Naive thymus-derived CD8-positive, alpha-beta T cell (primary cell): Measurements from ENCODE around the gene ASPDH. TPM values are rescaled to one million over a fixed set of nuclear protein-coding genes. Genes with fewer than 3 reads are reported as not detected.
"Not testable (repeated sequence)": the region's sequence is repeated elsewhere in the genome, so short reads cannot be mapped to it uniquely, and the experiment has no call there.

Source experiments
- ATAC-seq, 2 donors: fragments of 150-1000 bp; cut with Tn5 transposase in 1 of 2; sonication (Bioruptor Pico), chemical (Tn5 transposase) in 1 of 2; 1 replicate in 1 of 2; 2 replicates in 1 of 2; pipeline ENCODE4 v1.10.0; 2021; ENCODE audit warnings: mild to moderate bottlenecking in 2 of 2, moderate library complexity in 2 of 2
- POLR2A ChIA-PET: fragments of 350-600 bp; sonication (Branson Sonifier 250); formaldehyde crosslinking; loops from one replicate; lab custom pipeline; 2021; ENCODE audit warnings: antibody characterized with exemption; lab: Charles Lee
- DNase-seq, 10 donors: peaks; one replicate each; pipeline versions ENCODE4 v3.0.0 to v3.0.0-alpha.2; 2020 to 2022
- H3K27ac Mint-ChIP-seq, 10 donors: one replicate each; pipeline ENCODE4 v1.8.0; 2020 to 2022; ENCODE audit warnings: mild to moderate bottlenecking in 10 of 10, mixed read lengths in 10 of 10, moderate library complexity in 4 of 10, inconsistent platforms in 1 of 10
- H3K27me3 Mint-ChIP-seq, 5 donors: one replicate each; pipeline ENCODE4 v1.8.0; 2021 to 2022; ENCODE audit warnings: mixed read lengths in 5 of 5
- H3K36me3 Mint-ChIP-seq, 3 donors: one replicate each; pipeline ENCODE4 v1.8.0; 2020 to 2022; ENCODE audit warnings: mixed read lengths in 3 of 3, mild to moderate bottlenecking in 2 of 3, inconsistent platforms in 1 of 3
- H3K4me1 Mint-ChIP-seq, 4 donors: one replicate each; pipeline ENCODE4 v1.8.0; 2021 to 2022; ENCODE audit warnings: mixed read lengths in 4 of 4
- H3K4me3 Mint-ChIP-seq, 10 donors: one replicate each; pipeline ENCODE4 v1.8.0; 2020 to 2022; ENCODE audit warnings: mild to moderate bottlenecking in 10 of 10, mixed read lengths in 10 of 10, moderate library complexity in 6 of 10, inconsistent platforms in 1 of 10
- H3K9me3 Mint-ChIP-seq, 9 donors: one replicate each; pipeline ENCODE4 v1.8.0; 2020 to 2022; ENCODE audit warnings: mixed read lengths in 9 of 9, mild to moderate bottlenecking in 3 of 9, inconsistent platforms in 1 of 9, moderate library complexity in 1 of 9
- polyA plus RNA-seq, 3 donors: library from polyadenylated mRNA; unstranded; fragments of 300-500 nt; fragmentation: Illumina TruSeq; gene quantifications; one replicate each; pipeline ENCODE4 v1.2.3, GENCODE V29; 2021
- total RNA-seq, 8 experiments: library from RNA in 2 of 8; stranded (reverse) in 2 of 8; gene quantifications; one replicate each; pipeline ENCODE4 v1.2.3 and lab custom pipeline; 2021 to 2026

Gene ASPDH
- total and polyA plus RNA-seq, 5 experiments from 2014 or later = 1.4 TPM; not detected in 4

- Mint-ChIP-seq H3K9me3 (no peaks in the 10 kb centered on the region), H3K36me3 (peaks cover 0 to 29% (median 0%) of the 10 kb centered on the region in 3 donors)
- POLR2A ChIA-PET = no interaction called here
These were observed 35.8 kb downstream of the ASPDH start for GRCh38 chr19:50477751-50478515.

GRCh38 chr19:50476907-50477238, 36.8 kb downstream of the ASPDH start:
- no peak for ATAC-seq

More at GRCh38 chr19:50477751-50478515, 35.8 kb downstream of the ASPDH start:
- ATAC-seq = no peak
- no peak for DNase-seq
- H3K27me3 Mint-ChIP-seq = peaks cover 0 to 2% (median 0%) of the 10 kb centered on the region in 5 donors
- H3K4me3 Mint-ChIP-seq = peak overlapping the region; percentile 92 to 100 (median 96)
- H3K4me1 Mint-ChIP-seq = peaks cover 22 to 38% (median 29%) of the 10 kb centered on the region in 4 donors
- H3K27ac Mint-ChIP-seq = peak overlapping the region; percentile 59 to 99 (median 98)

DNA sequence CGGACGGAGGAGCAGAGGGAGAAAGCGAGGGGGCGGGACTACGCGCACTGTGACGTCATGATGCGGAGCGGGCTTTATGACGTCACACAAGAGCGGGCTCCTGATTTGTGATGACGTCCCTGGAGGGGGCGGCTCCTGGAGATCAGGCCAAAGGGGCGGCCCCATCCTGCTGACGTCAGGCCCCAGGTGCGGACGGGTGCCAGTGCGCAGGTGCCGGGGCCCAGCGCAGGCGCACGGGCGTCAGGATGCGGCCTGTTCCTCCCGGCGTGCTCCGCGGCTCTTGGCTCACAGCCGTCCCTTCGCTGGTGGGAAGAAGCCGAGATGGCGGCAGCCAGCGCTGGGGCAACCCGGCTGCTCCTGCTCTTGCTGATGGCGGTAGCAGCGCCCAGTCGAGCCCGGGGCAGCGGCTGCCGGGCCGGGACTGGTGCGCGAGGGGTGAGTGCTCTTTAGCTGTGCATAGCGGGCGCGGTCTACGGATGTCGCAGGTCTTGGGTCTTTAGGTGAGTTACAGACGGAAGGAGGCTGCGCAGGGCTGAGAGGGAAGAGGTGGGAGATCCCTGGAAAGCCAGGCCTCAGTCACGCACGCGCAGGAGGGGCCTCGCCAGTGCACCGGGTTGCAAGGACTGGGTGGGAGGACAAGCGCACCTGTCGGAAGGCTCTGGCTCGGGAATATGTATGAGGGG, 37.3 kb downstream of the ASPDH start, which contains the start of the genes EMC10 and GARIN5A:
Gene EMC10 (plus strand): TSS at position 284 of the 683 bp plus-strand sequence. CDS start 38 bp downstream, at position 322.
Gene GARIN5A (minus strand): TSS at position 625 of the 683 bp plus-strand sequence. CDS start 460 bp downstream, at position 165.
- DNase-seq (peak; percentile 86 to 98 (median 94)), ATAC-seq (peak; percentile 92 to 94)
- Mint-ChIP-seq H3K27ac (peak within 1 kb of the TSS; percentile 92 to 99 (median 98)), H3K27me3 (peaks cover 0 to 2% (median 0%) of the 10 kb centered on the region in 5 donors), H3K9me3 (no peaks in the 10 kb centered on the region), H3K4me3 (peak within 1 kb of the TSS; percentile 92 to 100 (median 96)), H3K36me3 (peaks cover 0 to 19% (median 0%) of the 10 kb centered on the region in 3 donors), H3K4me1 (peaks cover 22 to 38% (median 29%) of the 10 kb centered on the region in 4 donors)
- POLR2A ChIA-PET = interaction anchor here (0.5 to 2.3 kb wide), 4 partner anchors 9 to 119 kb away, joined by 3 to 9 read pairs (median 4); partner anchors contain the start of gene JOSD2

More at GRCh38 chr19:50476907-50477238, 36.8 kb downstream of the ASPDH start:
- no peaks in the 10 kb centered on the region for H3K9me3 Mint-ChIP-seq
- POLR2A ChIA-PET = interaction anchor here (0.5 to 2.3 kb wide), 5 partner anchors 8 to 119 kb away, joined by 3 to 9 read pairs (median 4); partner anchors contain the start of gene JOSD2
- peak overlapping the region; percentile 92 to 100 (median 96) for H3K4me3 Mint-ChIP-seq
- H3K4me1 Mint-ChIP-seq = peaks cover 22 to 38% (median 29%) of the 10 kb centered on the region in 4 donors
- H3K36me3 Mint-ChIP-seq = peaks cover 0 to 21% (median 0%) of the 10 kb centered on the region in 3 donors
- H3K27me3 Mint-ChIP-seq = peaks cover 0 to 2% (median 0%) of the 10 kb centered on the region in 5 donors
- peak overlapping the region; percentile 92 to 99 (median 98) for H3K27ac Mint-ChIP-seq
- no peak for DNase-seq

GRCh38 chr19:50475736-50476223, 37.9 kb downstream of the ASPDH start:
- Mint-ChIP-seq H3K36me3 (peaks cover 0 to 13% (median 0%) of the 10 kb centered on the region in 3 donors), H3K27me3 (peaks cover 0 to 2% (median 0%) of the 10 kb centered on the region in 5 donors), H3K9me3 (no peaks in the 10 kb centered on the region), H3K4me3 (peak overlapping the region; percentile 92 to 100 (median 96)), H3K27ac (peak overlapping the region; percentile 92 to 99 (median 98)), H3K4me1 (peaks cover 22 to 34% (median 26%) of the 10 kb centered on the region in 4 donors)
- POLR2A ChIA-PET = interaction anchor here (1.3 to 2.3 kb wide), 2 partner anchors 10 to 35 kb away, joined by 4 to 9 read pairs; partner anchors contain the start of gene JOSD2
- DNase-seq = peak in 1 of 10 donors; percentile 14
- peak in 1 of 2 donors; percentile 41 for ATAC-seq

DNA sequence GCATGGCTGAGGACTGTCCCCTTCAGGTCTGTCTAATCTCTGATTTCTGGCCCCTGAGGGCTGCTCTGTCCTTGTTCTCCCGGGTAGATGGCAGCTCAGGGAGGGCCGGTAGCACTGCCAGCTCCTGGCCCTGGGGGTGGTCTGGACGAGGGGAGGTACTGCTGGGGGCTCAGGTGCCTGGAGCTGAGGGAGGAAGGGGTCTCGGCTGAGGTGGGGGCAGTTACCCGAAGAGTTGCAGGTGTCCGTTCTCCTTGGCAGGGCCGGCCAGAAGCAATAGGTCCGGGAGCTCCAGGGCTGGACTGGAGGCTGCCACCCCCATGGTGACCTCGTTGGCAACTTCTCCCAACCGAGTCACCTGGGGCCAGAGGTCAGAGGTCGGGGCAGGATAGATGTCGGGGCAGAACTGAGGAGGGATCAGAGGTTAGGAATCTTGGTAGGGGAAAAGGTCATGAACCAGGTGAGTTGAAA, 38.6 kb downstream of the ASPDH start:
- DNase-seq = no peak
- Mint-ChIP-seq H3K27ac (peak overlapping the region; percentile 56 to 99 (median 92)), H3K9me3 (no peaks in the 10 kb centered on the region), H3K4me3 (peak overlapping the region; percentile 45 to 100 (median 82)), H3K27me3 (peaks cover 0 to 2% (median 0%) of the 10 kb centered on the region in 5 donors), H3K4me1 (peaks cover 22 to 34% (median 26%) of the 10 kb centered on the region in 4 donors), H3K36me3 (peaks cover 0 to 12% (median 0%) of the 10 kb centered on the region in 3 donors)
- no peak for ATAC-seq
- POLR2A ChIA-PET = interaction anchor here (0.6 to 2.3 kb wide), 2 partner anchors 36 to 133 kb away, joined by 7 to 9 read pairs; partner anchors contain the start of gene JOSD2

DNA sequence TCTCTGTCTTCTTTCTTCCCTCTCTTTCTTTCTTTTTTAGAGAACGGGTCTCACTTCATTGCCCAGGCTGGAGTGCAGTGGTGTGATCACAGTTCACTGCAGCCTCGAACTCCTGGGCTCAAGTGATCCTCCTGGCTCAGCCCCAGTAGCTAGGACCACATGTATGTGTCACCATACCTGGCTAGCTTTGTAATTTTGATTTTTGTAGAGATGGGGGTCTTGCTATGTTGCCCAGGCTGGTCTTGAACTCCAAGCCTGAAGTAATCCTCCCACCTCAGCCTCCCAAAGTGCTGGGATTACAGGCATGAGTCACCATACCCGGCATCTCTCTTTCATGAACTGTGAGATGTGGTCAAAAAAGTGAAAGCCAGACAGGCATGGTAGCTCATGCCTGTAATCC, 40.4 kb downstream of the ASPDH start:
- H3K4me3 Mint-ChIP-seq, ATAC-seq, H3K36me3 Mint-ChIP-seq, POLR2A ChIA-PET, DNase-seq, H3K9me3 Mint-ChIP-seq: not testable (repeated sequence)
- Mint-ChIP-seq H3K27ac (peak overlapping the region in 2 of 10 donors; percentile 0 to 63), H3K27me3 (peaks cover 0 to 12% (median 4%) of the 10 kb centered on the region in 5 donors), H3K4me1 (peaks cover 18 to 26% (median 19%) of the 10 kb centered on the region in 4 donors)

GRCh38 chr19:50468818-50469217, 44.9 kb downstream of the ASPDH start:
- Mint-ChIP-seq H3K9me3 (no peaks in the 10 kb centered on the region), H3K27me3 (peaks cover 0 to 27% (median 6%) of the 10 kb centered on the region in 5 donors), H3K27ac (peak overlapping the region in 1 of 10 donors; percentile 8)

GRCh38 chr19:50467566-50467965, 46.1 kb downstream of the ASPDH start:
- Mint-ChIP-seq H3K27me3 (peaks cover 2 to 35% (median 12%) of the 10 kb centered on the region in 5 donors), H3K27ac (peak overlapping the region in 1 of 10 donors; percentile 55), H3K36me3 (no peaks in the 10 kb centered on the region), H3K9me3 (no peaks in the 10 kb centered on the region), H3K4me3 (no peak overlapping the region), H3K4me1 (no peaks in the 10 kb centered on the region)
- POLR2A ChIA-PET = no interaction called here
- ATAC-seq = no peak
- DNase-seq = no peak

More at GRCh38 chr19:50468818-50469217, 44.9 kb downstream of the ASPDH start:
- Mint-ChIP-seq H3K36me3 (no peaks in the 10 kb centered on the region), H3K4me1 (no peaks in the 10 kb centered on the region), H3K4me3 (no peak overlapping the region)
- ATAC-seq (no peak), DNase-seq (no peak)
- POLR2A ChIA-PET = no interaction called here

DNA sequence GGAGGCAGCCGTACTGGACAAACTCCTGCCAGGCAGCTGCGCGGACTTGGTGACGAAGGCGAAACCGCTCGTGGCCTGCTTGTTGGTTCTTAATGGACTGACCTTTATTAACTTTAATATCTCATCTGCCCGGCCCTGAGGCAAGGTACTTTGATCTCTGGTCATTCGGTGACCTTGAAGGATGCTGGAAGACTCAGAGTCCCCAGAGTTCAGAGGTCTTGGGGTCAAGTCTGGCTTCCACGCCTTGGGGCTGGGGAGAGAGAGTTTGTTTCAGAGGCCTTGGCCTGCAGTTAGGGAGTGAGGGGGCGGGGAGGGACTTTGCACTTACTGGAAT, 47.0 kb downstream of the ASPDH start:
- ATAC-seq = no peak
- no peak overlapping the region for H3K27ac Mint-ChIP-seq
- POLR2A ChIA-PET = no interaction called here

DNA sequence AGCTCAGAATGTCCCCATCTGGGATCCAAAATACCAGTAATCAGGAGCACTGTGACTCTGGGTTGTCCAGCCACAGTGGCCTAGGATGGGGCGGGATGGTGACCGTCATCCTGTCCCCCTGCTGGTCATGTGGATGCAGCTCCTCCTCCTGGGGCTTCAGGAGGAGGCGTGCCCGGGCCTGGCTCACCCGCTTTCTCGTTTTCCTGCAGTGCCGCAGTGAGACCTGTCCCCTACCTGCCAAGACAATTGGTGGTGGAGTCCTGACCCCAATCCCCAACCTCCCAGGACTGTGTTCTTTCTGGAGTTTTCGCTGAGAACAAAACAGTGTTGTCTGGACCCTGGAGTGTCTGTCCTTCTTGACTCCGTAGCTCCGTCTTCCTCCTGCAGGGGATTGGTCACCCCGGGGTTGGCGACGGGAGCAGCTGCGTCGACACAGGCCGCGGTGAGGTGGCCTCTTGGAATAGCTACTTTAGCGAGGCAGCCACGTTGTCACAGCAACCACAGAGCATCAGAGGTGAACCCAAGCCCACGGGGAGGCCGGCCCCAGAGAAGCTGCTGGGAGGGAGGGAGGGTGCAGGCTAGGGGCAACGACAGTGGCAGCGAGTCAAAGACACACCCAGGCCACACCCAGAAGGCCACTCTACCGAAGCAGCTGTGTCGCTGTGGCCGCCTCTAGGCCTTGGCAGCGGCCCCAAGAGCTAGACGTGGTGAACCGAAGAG, 47.6 kb downstream of the ASPDH start:
- H3K4me3 Mint-ChIP-seq = no peak overlapping the region
- no peak overlapping the region for H3K27ac Mint-ChIP-seq
- DNase-seq (no peak), ATAC-seq (no peak)
- peaks cover 0 to 5% (median 3%) of the 10 kb centered on the region in 4 donors for H3K4me1 Mint-ChIP-seq
- peaks cover 5 to 41% (median 15%) of the 10 kb centered on the region in 5 donors for H3K27me3 Mint-ChIP-seq
- H3K36me3 Mint-ChIP-seq = peaks cover 0 to 2% (median 0%) of the 10 kb centered on the region in 3 donors
- POLR2A ChIA-PET = no interaction called here
- H3K9me3 Mint-ChIP-seq = no peaks in the 10 kb centered on the region

More for the DNA sequence above, 47.0 kb downstream of the ASPDH start:
- H3K4me1 Mint-ChIP-seq = no peaks in the 10 kb centered on the region
- no peak for DNase-seq
- peaks cover 2 to 41% (median 15%) of the 10 kb centered on the region in 5 donors for H3K27me3 Mint-ChIP-seq
- no peaks in the 10 kb centered on the region for H3K9me3 Mint-ChIP-seq
- no peak overlapping the region for H3K4me3 Mint-ChIP-seq
- no peaks in the 10 kb centered on the region for H3K36me3 Mint-ChIP-seq

DNA sequence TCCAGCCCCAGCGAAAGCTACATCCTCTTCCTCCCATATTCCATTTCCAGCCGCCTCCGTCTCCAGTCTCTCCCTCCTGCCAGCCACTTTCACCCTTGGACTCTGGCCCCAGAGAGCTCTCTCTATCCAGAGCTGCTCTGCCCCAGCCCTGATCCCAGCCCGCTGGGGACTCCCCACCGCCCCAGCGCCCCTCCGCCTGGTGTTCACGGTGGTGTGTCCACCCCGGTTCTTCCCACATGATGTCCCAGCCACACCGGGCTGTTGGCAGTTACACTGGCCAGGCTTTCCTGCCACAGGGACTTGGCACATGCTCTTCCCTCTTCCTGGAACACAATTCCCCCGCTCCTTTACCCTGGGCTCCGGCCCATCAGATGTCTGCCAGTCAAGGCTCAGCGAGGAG, 48.7 kb downstream of the ASPDH start:
- POLR2A ChIA-PET = no interaction called here
- Mint-ChIP-seq H3K27me3 (peaks cover 5 to 45% (median 15%) of the 10 kb centered on the region in 5 donors), H3K9me3 (no peaks in the 10 kb centered on the region), H3K27ac (no peak overlapping the region), H3K4me3 (no peak overlapping the region), H3K4me1 (peaks cover 0 to 11% (median 5%) of the 10 kb centered on the region in 4 donors), H3K36me3 (peaks cover 0 to 2% (median 0%) of the 10 kb centered on the region in 3 donors)
- DNase-seq (no peak), ATAC-seq (no peak)
